ENCODE measurements around the gene RAPGEF3. TPM values are rescaled to one million over a fixed set of nuclear protein-coding genes. Genes with fewer than 3 reads are reported as not detected.

The RAPGEF3 gene
- polyA plus RNA-seq, 1 donor: 7.9 TPM

DNA sequence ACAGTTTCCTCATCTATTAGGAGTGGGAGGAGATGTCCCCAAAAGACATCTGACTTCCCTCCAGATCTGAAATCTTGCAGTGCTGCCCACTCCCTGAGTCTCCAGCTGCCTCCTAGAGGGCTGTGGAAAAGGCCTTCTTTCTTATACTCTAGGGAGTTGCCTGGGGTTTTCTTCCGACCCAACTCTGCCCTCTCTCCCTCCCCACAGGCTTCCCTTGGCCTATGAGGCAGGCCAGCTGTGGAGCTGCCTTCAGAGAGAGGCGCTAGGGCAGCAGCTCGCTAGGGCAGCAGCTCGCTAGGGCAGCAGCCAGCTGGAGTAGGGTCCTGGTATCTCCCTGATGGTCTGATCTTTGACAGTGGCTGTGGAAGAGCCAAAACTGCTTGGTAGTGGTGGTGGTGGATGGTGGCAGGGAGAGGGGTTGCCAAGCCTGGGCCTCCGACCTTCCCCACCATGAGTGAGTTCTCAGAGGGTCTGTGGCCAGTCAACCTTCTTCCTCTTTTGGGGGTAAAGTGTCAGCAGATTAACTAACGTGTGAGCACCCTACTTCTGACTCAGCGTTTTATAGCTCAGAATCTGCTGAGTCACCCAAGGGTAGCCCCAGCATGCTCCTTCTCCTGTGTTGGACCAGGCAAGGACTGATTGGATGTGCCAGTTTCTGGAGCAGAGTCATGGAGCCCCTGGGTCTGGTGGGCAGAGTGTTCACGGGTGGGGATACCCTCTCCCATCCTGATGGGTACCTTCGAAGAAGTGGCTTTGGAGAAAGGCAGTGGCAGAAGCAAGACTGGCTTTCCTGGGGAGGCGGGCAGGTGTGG is 16.6 kb upstream of the RAPGEF3 start:
- H3K9me3 ChIP-seq (ENCODE audit: control insufficient read depth, low read depth, low read length): no peaks in the 10 kb centered on the region
- peaks cover 2% of the 10 kb centered on the region for H3K36me3 ChIP-seq (ENCODE audit: control insufficient read depth, insufficient read depth, low read length)
- H3K27me3 ChIP-seq (ENCODE audit: control insufficient read depth, insufficient read depth, low read length): peaks cover 2% of the 10 kb centered on the region
- no peak overlapping the region for H3K4me3 ChIP-seq (ENCODE audit: low read length)
- no CpG with 5 or more reads among the region's 10 CpGs for WGBS (ENCODE audit: insufficient coverage, low lambda C conversion rate)
- DNase-seq: no peak
- H3K27ac ChIP-seq (ENCODE audit: low read length): no peak overlapping the region
- H3K4me1 ChIP-seq (ENCODE audit: control insufficient read depth, insufficient read depth, low read length): peaks cover 5% of the 10 kb centered on the region

DNA sequence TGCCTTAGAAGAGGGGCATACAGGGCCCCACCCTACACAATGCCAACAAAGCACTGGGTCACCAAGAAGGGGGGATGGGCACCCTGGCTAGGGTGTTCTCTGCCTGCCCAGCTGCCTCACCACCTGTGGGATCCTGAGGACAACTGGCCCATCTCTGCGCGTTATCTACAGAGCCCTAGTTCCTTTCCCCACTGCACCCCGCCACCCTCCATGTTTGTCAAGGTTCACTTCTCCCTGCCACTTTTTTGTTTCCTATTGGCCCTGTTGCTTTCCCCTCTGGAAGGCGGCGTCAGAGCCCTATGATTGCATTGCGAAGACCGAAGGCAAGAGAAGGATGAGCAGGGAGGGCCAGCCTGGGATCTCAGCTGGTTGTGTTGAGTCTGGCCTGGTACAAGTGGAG is 16.0 kb upstream of the RAPGEF3 start:
- Histone ChIP-seq H3K4me3 (ENCODE audit: low read length) (no peak overlapping the region), H3K4me1 (ENCODE audit: control insufficient read depth, insufficient read depth, low read length) (peaks cover 5% of the 10 kb centered on the region)

GRCh38 chr12:47773858-47774580 is 15.3 kb upstream of the RAPGEF3 start:
- Histone ChIP-seq H3K27me3 (ENCODE audit: control insufficient read depth, insufficient read depth, low read length) (peaks cover 2% of the 10 kb centered on the region), H3K36me3 (ENCODE audit: control insufficient read depth, insufficient read depth, low read length) (peaks cover 2% of the 10 kb centered on the region), H3K9me3 (ENCODE audit: control insufficient read depth, low read depth, low read length) (no peaks in the 10 kb centered on the region), H3K4me1 (ENCODE audit: control insufficient read depth, insufficient read depth, low read length) (peaks cover 6% of the 10 kb centered on the region), H3K4me3 (ENCODE audit: low read length) (peak overlapping the region; percentile 64), H3K27ac (ENCODE audit: low read length) (no peak overlapping the region)
- no peak for DNase-seq
- WGBS (ENCODE audit: insufficient coverage, low lambda C conversion rate): 100% methylated on average over 3 of the region's 14 CpGs

More for the DNA sequence above, 16.0 kb upstream of the RAPGEF3 start:
- peaks cover 2% of the 10 kb centered on the region for H3K27me3 ChIP-seq (ENCODE audit: control insufficient read depth, insufficient read depth, low read length)
- 100% methylated on average over 5 of the region's 7 CpGs for WGBS (ENCODE audit: insufficient coverage, low lambda C conversion rate)
- no peak for DNase-seq
- peaks cover 2% of the 10 kb centered on the region for H3K36me3 ChIP-seq (ENCODE audit: control insufficient read depth, insufficient read depth, low read length)
- no peak overlapping the region for H3K27ac ChIP-seq (ENCODE audit: low read length)
- H3K9me3 ChIP-seq (ENCODE audit: control insufficient read depth, low read depth, low read length): no peaks in the 10 kb centered on the region

- Histone ChIP-seq H3K36me3 (ENCODE audit: control insufficient read depth, insufficient read depth, low read length) (peaks cover 2% of the 10 kb centered on the region), H3K27me3 (ENCODE audit: control insufficient read depth, insufficient read depth, low read length) (peaks cover 2% of the 10 kb centered on the region), H3K4me3 (ENCODE audit: low read length) (peak within 1 kb of the TSS; percentile 64), H3K9me3 (ENCODE audit: control insufficient read depth, low read depth, low read length) (no peaks in the 10 kb centered on the region), H3K4me1 (ENCODE audit: control insufficient read depth, insufficient read depth, low read length) (peaks cover 10% of the 10 kb centered on the region), H3K27ac (ENCODE audit: low read length) (no peak within 1 kb of the TSS)
- DNase-seq: peak; percentile 54 to 80
- WGBS (ENCODE audit: insufficient coverage, low lambda C conversion rate): no CpG with 5 or more reads among the region's 106 CpGs
Measured at GRCh38 chr12:47773062-47773857, 14.6 kb upstream of the RAPGEF3 start, which contains the start of gene SLC48A1. Gene SLC48A1 (plus strand): TSS chr12:47773238. CDS start chr12:47773305, 67 bp downstream.

- peaks cover 2% of the 10 kb centered on the region for H3K36me3 ChIP-seq (ENCODE audit: control insufficient read depth, insufficient read depth, low read length)
- no peak overlapping the region for H3K27ac ChIP-seq (ENCODE audit: low read length)
- peaks cover 10% of the 10 kb centered on the region for H3K4me1 ChIP-seq (ENCODE audit: control insufficient read depth, insufficient read depth, low read length)
- 25% methylated on average over 5 of the region's 17 CpGs for WGBS (ENCODE audit: insufficient coverage, low lambda C conversion rate)
- H3K27me3 ChIP-seq (ENCODE audit: control insufficient read depth, insufficient read depth, low read length): peaks cover 2% of the 10 kb centered on the region
- H3K4me3 ChIP-seq (ENCODE audit: low read length): peak overlapping the region; percentile 64
- no peak for DNase-seq
- H3K9me3 ChIP-seq (ENCODE audit: control insufficient read depth, low read depth, low read length): no peaks in the 10 kb centered on the region
Measured at GRCh38 chr12:47772738-47773061, 14.0 kb upstream of the RAPGEF3 start.

DNA sequence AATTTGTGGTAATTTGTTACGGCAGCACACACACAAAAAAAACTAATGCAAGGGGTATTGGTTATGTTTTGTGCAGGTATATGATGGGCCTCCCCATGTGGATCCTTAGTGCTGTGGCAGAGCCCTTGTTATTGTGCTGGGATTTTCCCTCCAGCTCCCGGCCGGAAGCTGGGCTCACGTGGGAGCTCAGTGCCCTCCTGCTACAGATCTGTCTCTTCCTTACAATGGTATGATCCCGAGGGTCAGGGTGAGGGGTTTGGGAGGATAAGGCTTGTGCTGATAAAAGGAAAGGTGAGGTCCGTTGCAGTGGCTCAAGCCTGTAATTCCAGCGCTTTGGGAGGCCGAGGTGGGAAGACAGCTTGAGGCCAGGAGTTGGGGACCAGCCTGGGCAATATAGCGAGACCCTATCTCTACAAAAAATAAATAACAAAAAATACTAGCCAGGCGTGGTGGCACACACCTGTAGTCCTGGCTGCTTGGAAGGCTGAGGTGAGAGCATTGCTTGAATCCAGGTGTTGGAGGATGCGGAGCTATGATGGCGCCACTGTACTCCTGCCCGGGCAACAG is 13.5 kb upstream of the RAPGEF3 start:
- Histone ChIP-seq H3K4me1 (ENCODE audit: control insufficient read depth, insufficient read depth, low read length) (peaks cover 10% of the 10 kb centered on the region), H3K4me3 (ENCODE audit: low read length) (peak overlapping the region; percentile 64), H3K36me3 (ENCODE audit: control insufficient read depth, insufficient read depth, low read length) (peaks cover 2% of the 10 kb centered on the region), H3K27me3 (ENCODE audit: control insufficient read depth, insufficient read depth, low read length) (peaks cover 2% of the 10 kb centered on the region), H3K9me3 (ENCODE audit: control insufficient read depth, low read depth, low read length) (no peaks in the 10 kb centered on the region), H3K27ac (ENCODE audit: low read length) (no peak overlapping the region)
- WGBS (ENCODE audit: insufficient coverage, low lambda C conversion rate): no CpG with 5 or more reads among the region's 13 CpGs
- no peak for DNase-seq

DNA sequence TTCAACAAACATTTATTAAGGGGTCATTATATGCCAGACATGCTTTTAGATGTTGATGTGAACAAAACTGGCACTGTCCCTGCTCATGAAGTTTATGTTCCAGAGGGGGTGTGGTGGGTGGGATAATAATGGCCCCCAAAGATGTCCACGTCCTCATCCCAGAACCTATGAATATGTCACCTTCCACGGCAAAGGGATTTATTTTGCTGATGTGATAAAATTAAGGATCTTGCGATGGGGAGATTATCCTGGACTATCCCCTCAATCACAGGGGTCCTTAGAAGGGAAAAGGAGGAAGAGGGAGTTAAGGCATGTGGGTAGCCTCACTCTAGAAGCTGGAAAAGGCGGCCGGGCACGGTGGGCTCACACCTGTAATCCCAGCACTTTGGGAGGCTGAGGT is 12.6 kb upstream of the RAPGEF3 start:
- Histone ChIP-seq H3K27ac (ENCODE audit: low read length) (no peak overlapping the region), H3K27me3 (ENCODE audit: control insufficient read depth, insufficient read depth, low read length) (peaks cover 2% of the 10 kb centered on the region), H3K9me3 (ENCODE audit: control insufficient read depth, low read depth, low read length) (no peaks in the 10 kb centered on the region), H3K36me3 (ENCODE audit: control insufficient read depth, insufficient read depth, low read length) (peaks cover 2% of the 10 kb centered on the region), H3K4me1 (ENCODE audit: control insufficient read depth, insufficient read depth, low read length) (peaks cover 10% of the 10 kb centered on the region), H3K4me3 (ENCODE audit: low read length) (no peak overlapping the region)
- no CpG with 5 or more reads among the region's 6 CpGs for WGBS (ENCODE audit: insufficient coverage, low lambda C conversion rate)
- no peak for DNase-seq

DNA sequence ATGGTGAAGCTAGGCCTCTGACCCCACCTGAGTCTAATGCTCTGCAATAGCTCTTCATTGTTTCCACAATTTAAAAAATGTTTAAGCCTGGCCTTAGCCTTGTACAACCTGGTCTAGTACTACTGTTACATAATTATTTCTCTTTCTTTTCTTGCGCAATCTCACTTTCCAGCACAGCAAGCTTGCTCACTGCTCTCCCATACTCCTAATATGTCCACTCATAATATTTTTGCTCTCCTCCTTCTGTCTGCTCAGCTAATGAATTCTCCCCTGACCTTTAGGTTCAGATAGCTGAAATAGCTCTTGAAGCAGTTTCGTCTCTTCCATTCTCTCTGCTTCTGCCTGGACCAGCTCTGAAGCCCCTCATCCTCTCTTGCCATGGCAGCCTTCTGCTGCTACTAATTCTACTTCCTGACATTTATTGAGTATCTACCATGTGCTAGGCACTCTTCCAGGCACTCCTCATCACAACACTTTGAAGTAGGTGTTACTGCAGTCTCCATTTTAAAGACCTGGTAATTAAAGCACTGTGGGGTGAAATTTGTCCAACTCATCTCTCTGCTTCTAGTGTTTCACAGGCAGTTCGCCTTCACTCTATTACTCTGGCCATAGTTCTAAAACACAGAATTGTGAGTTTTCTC is 11.5 kb upstream of the RAPGEF3 start:
- no peaks in the 10 kb centered on the region for H3K36me3 ChIP-seq (ENCODE audit: control insufficient read depth, insufficient read depth, low read length)
- DNase-seq: no peak
- H3K27ac ChIP-seq (ENCODE audit: low read length): no peak overlapping the region
- peaks cover 2% of the 10 kb centered on the region for H3K27me3 ChIP-seq (ENCODE audit: control insufficient read depth, insufficient read depth, low read length)
- WGBS (ENCODE audit: insufficient coverage, low lambda C conversion rate): no CpG with 5 or more reads among the region's 3 CpGs
- no peak overlapping the region for H3K4me3 ChIP-seq (ENCODE audit: low read length)
- peaks cover 10% of the 10 kb centered on the region for H3K4me1 ChIP-seq (ENCODE audit: control insufficient read depth, insufficient read depth, low read length)
- H3K9me3 ChIP-seq (ENCODE audit: control insufficient read depth, low read depth, low read length): no peaks in the 10 kb centered on the region

DNA sequence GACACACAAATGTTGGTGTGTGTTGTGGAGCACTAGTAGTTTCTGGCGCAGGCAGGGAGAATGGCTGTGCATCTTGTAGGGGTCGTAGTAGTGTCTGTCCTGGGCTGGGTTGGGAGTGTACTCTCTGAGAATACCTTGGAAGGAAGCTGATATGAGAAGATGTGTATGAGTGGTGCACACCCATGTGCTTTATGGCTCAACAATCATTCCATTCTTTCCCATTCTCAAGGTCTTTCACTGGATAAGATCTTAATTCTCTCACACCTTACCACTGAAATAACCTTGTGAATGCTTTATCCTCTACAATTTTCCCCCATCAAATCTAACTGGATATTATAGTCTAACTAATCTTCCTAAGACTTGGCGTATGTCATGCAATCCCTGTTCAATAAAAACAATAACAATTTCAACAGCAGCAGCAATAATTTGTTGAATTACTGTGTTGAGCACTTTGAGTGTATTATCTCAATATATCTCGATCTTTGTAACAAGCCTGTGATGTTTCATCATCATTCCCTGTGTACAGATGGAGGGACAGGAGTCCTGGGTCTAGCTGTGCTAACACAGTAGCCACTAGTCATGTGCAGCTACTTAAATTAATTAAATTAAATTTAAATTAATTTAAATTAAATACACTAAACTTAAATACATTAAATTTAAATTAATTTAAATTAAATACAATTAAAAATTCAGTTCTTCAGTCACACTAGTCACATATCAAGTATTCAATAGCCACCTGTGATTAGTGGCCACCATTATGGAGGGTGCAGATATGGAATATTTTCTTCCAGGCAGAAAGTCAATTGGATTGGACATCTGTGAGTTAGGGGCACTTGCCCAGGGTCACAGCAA is 10.8 kb upstream of the RAPGEF3 start:
- no CpG with 5 or more reads among the region's 4 CpGs for WGBS (ENCODE audit: insufficient coverage, low lambda C conversion rate)

More for the DNA sequence above, 10.8 kb upstream of the RAPGEF3 start:
- Histone ChIP-seq H3K4me1 (ENCODE audit: control insufficient read depth, insufficient read depth, low read length) (peaks cover 10% of the 10 kb centered on the region), H3K27ac (ENCODE audit: low read length) (no peak overlapping the region), H3K4me3 (ENCODE audit: low read length) (no peak overlapping the region), H3K9me3 (ENCODE audit: control insufficient read depth, low read depth, low read length) (no peaks in the 10 kb centered on the region), H3K36me3 (ENCODE audit: control insufficient read depth, insufficient read depth, low read length) (no peaks in the 10 kb centered on the region), H3K27me3 (ENCODE audit: control insufficient read depth, insufficient read depth, low read length) (peaks cover 2% of the 10 kb centered on the region)
- DNase-seq: peak in 1 of 2 donors; percentile 37

Data from large intestine (tissue), 3 donors.